ENCODE measurements around the gene MAPKAPK2. TPM values are rescaled to one million over a fixed set of nuclear protein-coding genes. Genes with fewer than 3 reads are reported as not detected.

Gene MAPKAPK2
- polyA plus RNA-seq, 1 donor from 2014 or later: 9.0 TPM

DNA sequence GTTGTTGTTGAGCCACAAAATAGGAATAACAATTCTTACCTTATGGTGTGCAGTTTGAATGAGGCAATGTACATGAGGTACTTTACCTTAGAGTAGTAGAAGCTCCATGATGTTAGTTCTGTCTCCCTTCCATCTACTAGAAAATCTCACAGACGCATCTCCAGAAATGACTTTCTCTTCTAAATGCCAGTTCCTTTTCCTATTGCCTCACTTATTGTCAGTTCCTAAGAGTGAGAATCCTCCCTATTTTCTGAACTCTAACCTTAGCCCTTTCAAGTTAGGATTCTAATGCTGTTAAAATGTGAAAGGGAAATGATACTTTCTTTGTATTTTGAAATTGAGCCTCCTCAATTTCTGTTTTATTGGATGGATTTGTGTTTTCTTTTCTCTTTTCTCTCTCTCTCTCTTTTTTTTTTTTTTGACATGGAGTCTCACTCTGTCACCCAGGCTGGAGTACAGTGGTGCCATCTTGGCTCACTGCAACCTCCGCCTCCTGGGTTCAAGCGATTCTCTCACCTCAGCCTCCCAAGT lies 18.6 kb upstream of the MAPKAPK2 start:
- H4K20me1 ChIP-seq (ENCODE audit: insufficient read depth): no peaks in the 10 kb centered on the region
- no peak overlapping the region for H3K27ac ChIP-seq (ENCODE audit: low read length)
- peaks cover 14% of the 10 kb centered on the region for H3K27me3 ChIP-seq (ENCODE audit: insufficient read depth, low read depth, low read length)
- no peaks in the 10 kb centered on the region for H3F3A ChIP-seq (ENCODE audit: insufficient read depth, low read length, poor library complexity, severe bottlenecking)
- no peaks in the 10 kb centered on the region for H3K79me2 ChIP-seq (replicated peaks; ENCODE audit: insufficient read depth, low read length)
- no peak overlapping the region for H2AFZ ChIP-seq (ENCODE audit: low read depth, low read length)
- no peaks in the 10 kb centered on the region for H3K36me3 ChIP-seq (ENCODE audit: insufficient read depth, low read length)
- no peak overlapping the region for H3K4me3 ChIP-seq (ENCODE audit: low read length)
- TF ChIP-seq RAD21 (conservative IDR thresholded peaks at IDR 0.05) (no peak), EP300 (conservative IDR thresholded peaks at IDR 0.05; ENCODE audit: poor library complexity, severe bottlenecking) (no peak), TAF1 (IDR thresholded peaks at IDR 0.05; ENCODE audit: low read depth) (no peak)
- TF ChIP-seq, protein P1, sequence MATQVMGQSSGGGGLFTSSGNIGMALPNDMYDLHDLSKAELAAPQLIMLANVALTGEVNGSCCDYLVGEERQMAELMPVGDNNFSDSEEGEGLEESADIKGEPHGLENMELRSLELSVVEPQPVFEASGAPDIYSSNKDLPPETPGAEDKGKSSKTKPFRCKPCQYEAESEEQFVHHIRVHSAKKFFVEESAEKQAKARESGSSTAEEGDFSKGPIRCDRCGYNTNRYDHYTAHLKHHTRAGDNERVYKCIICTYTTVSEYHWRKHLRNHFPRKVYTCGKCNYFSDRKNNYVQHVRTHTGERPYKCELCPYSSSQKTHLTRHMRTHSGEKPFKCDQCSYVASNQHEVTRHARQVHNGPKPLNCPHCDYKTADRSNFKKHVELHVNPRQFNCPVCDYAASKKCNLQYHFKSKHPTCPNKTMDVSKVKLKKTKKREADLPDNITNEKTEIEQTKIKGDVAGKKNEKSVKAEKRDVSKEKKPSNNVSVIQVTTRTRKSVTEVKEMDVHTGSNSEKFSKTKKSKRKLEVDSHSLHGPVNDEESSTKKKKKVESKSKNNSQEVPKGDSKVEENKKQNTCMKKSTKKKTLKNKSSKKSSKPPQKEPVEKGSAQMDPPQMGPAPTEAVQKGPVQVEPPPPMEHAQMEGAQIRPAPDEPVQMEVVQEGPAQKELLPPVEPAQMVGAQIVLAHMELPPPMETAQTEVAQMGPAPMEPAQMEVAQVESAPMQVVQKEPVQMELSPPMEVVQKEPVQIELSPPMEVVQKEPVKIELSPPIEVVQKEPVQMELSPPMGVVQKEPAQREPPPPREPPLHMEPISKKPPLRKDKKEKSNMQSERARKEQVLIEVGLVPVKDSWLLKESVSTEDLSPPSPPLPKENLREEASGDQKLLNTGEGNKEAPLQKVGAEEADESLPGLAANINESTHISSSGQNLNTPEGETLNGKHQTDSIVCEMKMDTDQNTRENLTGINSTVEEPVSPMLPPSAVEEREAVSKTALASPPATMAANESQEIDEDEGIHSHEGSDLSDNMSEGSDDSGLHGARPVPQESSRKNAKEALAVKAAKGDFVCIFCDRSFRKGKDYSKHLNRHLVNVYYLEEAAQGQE (IDR thresholded peaks at IDR 0.05; ENCODE audit: borderline replicate concordance): no peak
- no peaks in the 10 kb centered on the region for H3K9me3 ChIP-seq (ENCODE audit: low read length)
- no peak overlapping the region for H3K4me2 ChIP-seq (ENCODE audit: low read length)
- H3K9me2 ChIP-seq (ENCODE audit: insufficient read depth, low read length): no peaks in the 10 kb centered on the region
- H3K9ac ChIP-seq (ENCODE audit: low read length): no peak overlapping the region

DNA sequence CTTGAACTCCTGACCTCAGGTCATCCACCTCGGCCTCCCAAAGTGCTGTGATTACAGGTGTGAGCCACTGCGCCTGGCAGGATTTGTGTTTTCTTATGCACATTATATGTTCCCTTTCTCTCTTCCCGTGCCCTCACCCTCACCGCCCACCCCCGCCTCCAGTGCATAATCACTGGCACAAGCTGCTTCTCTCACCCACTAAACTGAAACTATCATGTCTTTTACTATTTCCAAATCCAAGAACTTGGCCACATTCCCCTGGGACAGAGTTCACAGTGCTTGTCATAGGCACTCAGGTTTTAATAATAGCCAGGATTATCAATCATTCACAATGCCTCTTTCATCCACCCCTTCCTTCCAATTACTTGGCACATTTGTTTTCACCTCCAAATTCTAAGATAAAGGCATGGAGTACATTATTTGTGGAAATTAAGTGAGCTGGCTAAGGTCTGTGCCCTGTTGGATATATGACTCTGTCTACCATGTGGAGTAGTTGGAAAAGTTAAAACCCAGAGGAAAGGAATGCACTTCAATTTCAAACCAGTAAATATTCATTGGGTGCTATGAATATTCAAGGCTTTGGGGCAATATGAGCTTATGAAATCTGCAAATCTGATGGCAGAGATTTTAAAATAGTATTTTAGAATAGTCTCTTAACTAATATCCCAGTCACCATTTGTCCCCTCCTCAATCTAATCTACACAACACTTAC lies 17.6 kb upstream of the MAPKAPK2 start:
- Histone ChIP-seq H3K36me3 (ENCODE audit: insufficient read depth, low read length) (no peaks in the 10 kb centered on the region), H3K9me3 (ENCODE audit: low read length) (no peaks in the 10 kb centered on the region), H3K9ac (ENCODE audit: low read length) (no peak overlapping the region), H3K27ac (ENCODE audit: low read length) (no peak overlapping the region), H3F3A (ENCODE audit: insufficient read depth, low read length, poor library complexity, severe bottlenecking) (no peaks in the 10 kb centered on the region), H3K9me2 (ENCODE audit: insufficient read depth, low read length) (no peaks in the 10 kb centered on the region), H3K79me2 (replicated peaks; ENCODE audit: insufficient read depth, low read length) (no peaks in the 10 kb centered on the region), H3K27me3 (ENCODE audit: insufficient read depth, low read depth, low read length) (peaks cover 14% of the 10 kb centered on the region), H3K4me2 (ENCODE audit: low read length) (no peak overlapping the region), H3K4me3 (ENCODE audit: low read length) (no peak overlapping the region), H4K20me1 (ENCODE audit: insufficient read depth) (no peaks in the 10 kb centered on the region), H2AFZ (ENCODE audit: low read depth, low read length) (no peak overlapping the region)
- TF ChIP-seq SMC3 (conservative IDR thresholded peaks at IDR 0.05; ENCODE audit: poor library complexity) (no peak), POLR2AphosphoS5 (IDR thresholded peaks at IDR 0.05) (no peak), MXI1 (conservative IDR thresholded peaks at IDR 0.05; ENCODE audit: poor library complexity, severe bottlenecking) (no peak), EZH2 (IDR thresholded peaks at IDR 0.05; ENCODE audit: borderline replicate concordance, insufficient read depth, low read length, poor library complexity, severe bottlenecking) (no peak), EP300 (conservative IDR thresholded peaks at IDR 0.05; ENCODE audit: poor library complexity, severe bottlenecking) (no peak), TAF1 (IDR thresholded peaks at IDR 0.05; ENCODE audit: low read depth) (no peak), RAD21 (conservative IDR thresholded peaks at IDR 0.05) (no peak)
- TF ChIP-seq, protein P2, sequence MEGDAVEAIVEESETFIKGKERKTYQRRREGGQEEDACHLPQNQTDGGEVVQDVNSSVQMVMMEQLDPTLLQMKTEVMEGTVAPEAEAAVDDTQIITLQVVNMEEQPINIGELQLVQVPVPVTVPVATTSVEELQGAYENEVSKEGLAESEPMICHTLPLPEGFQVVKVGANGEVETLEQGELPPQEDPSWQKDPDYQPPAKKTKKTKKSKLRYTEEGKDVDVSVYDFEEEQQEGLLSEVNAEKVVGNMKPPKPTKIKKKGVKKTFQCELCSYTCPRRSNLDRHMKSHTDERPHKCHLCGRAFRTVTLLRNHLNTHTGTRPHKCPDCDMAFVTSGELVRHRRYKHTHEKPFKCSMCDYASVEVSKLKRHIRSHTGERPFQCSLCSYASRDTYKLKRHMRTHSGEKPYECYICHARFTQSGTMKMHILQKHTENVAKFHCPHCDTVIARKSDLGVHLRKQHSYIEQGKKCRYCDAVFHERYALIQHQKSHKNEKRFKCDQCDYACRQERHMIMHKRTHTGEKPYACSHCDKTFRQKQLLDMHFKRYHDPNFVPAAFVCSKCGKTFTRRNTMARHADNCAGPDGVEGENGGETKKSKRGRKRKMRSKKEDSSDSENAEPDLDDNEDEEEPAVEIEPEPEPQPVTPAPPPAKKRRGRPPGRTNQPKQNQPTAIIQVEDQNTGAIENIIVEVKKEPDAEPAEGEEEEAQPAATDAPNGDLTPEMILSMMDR (IDR thresholded peaks at IDR 0.05; ENCODE audit: poor library complexity, severe bottlenecking): no peak
- TF ChIP-seq, protein P1 (IDR thresholded peaks at IDR 0.05; ENCODE audit: borderline replicate concordance): no peak
